KOPT-K1 (cell line): ENCODE results near the gene ADAMTSL1.

Experiments
- H3K27ac ChIP-seq: fragments of 200-600 bp; sonication (generic); 2 replicates; pipeline ENCODE4 v1.5.1; 2016; ENCODE audit warnings: antibody characterized with exemption, mild to moderate bottlenecking, low read depth, low read length; ENCODE audit not compliant: poor library complexity, severe bottlenecking
- H3K36me3 ChIP-seq: fragments of 200-600 bp; sonication (generic); 2 replicates; pipeline ENCODE4 v1.5.1; 2017; ENCODE audit warnings: antibody characterized with exemption, mild to moderate bottlenecking, low read length, moderate library complexity; ENCODE audit not compliant: insufficient read depth
- H3K9me3 ChIP-seq: fragments of 200-600 bp; sonication (generic); 2 replicates; pipeline ENCODE4 v1.5.1; 2017; ENCODE audit warnings: antibody characterized with exemption, low read length, mild to moderate bottlenecking; ENCODE audit not compliant: insufficient read depth, poor library complexity, severe bottlenecking

The ADAMTSL1 gene

DNA sequence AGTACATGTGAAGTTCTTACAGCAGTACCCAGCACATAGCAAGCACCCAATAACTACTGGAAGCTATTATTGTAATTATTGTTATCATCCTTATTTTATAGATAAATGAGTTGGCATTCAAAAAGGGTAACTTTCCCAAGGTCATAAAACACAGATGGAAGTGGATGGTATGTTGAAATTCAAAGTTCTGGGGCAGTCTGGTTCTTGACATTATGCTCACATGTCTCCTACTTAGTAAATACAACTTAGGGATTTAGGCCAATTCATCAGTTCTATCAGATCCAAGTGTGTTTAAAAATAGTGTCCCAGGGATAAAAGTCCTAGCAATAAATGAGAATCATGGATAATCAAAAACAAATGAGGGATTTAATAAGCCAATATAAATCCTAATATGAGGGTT, 265.2 kb downstream of the ADAMTSL1 start:
- no peak overlapping the region for H3K27ac ChIP-seq

DNA sequence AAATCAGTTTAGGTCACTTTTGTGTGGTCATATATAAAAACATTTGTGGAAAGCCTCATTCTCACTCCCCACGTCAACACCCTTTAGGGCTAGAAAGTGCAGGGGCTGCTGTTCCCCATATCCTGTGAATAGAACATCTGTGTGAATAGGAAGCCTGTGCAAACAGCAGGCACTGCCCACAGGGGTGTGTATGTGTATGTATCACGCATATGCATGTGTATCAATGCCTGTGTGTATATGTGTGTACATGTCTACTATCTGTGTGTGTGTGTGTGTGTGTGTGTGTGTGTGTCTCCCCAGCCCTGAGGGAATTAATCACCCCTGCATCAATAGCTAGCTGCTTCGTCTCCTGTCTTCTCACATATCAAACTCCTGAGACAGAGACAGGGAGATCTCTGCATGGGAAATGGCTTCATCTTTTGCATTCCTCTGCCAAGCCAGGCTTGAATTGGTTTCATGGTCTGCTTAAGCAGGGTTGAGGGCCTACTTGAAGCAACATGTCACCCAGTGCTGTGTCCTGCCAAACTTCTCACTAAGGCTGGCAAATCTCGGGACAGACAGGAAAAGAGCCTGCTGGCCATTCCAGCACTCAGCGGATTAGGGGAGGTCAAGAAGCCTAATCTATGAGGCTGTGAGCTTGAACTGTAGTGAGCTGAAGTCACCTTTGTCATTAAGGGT, 265.8 kb downstream of the ADAMTSL1 start:
- H3K36me3 ChIP-seq = no peaks in the 10 kb centered on the region
- H3K9me3 ChIP-seq = no peaks in the 10 kb centered on the region
- no peak overlapping the region for H3K27ac ChIP-seq

More for the DNA sequence above, 265.2 kb downstream of the ADAMTSL1 start:
- Histone ChIP-seq H3K36me3 (no peaks in the 10 kb centered on the region), H3K9me3 (no peaks in the 10 kb centered on the region)

DNA sequence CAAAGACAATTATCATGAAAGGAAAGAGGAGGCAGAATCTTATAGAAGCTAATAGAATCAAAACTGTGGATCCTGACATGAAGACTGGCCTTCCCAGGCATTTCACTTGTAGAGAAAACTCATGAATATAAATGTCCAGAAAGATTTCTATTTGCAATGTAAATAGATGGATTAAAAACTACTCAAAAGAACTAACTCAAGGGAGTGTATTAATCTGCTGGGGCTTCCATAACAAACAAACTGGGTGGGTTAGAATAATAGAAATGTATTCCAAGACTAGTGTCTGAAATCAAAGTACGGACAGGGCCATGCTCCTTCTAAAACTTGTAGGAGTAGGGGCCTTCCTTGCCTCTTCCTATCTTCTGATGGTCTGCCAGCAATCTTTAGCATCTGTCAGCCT, 267.4 kb downstream of the ADAMTSL1 start:
- H3K27ac ChIP-seq = no peak overlapping the region
- no peaks in the 10 kb centered on the region for H3K9me3 ChIP-seq
- H3K36me3 ChIP-seq = no peaks in the 10 kb centered on the region

DNA sequence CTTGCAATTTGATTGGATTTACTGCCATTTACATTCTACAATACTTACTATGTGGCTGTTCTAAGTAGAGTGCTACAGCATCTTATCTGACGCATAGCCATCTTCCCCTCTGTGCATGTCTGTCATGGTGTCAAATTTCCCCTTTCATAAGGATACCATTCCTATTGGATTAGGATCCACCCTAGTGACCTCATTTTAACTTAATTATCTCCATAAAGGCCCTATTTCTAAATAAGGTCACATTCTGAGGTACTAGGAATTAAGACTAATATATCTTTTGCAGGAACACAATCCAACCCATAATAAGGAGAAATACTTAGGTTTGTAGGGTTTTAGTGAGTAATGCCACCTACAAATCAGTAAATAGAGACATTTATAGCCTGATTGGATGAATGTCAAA, 268.0 kb downstream of the ADAMTSL1 start:
- Histone ChIP-seq H3K27ac (no peak overlapping the region), H3K36me3 (no peaks in the 10 kb centered on the region), H3K9me3 (no peaks in the 10 kb centered on the region)

DNA sequence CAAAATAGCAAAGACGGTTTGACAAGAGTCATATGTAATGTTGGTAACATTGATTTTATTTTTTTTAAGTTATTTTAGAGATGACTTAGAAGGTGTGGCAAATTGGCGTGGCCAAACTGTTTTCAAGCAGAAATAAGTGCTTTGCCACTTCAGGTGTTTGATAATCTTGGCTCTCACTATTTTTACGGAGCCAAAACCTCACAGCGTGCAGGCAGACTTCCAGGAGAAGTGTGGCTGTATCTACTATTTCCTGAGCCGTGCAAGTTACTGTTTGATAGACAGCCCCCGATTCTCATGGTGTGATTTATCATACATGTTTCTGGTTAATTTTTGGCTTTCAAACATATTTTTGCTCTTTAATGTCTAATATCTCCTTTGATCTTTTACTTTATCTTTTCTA, 269.5 kb downstream of the ADAMTSL1 start:
- Histone ChIP-seq H3K9me3 (no peaks in the 10 kb centered on the region), H3K36me3 (no peaks in the 10 kb centered on the region), H3K27ac (no peak overlapping the region)

DNA sequence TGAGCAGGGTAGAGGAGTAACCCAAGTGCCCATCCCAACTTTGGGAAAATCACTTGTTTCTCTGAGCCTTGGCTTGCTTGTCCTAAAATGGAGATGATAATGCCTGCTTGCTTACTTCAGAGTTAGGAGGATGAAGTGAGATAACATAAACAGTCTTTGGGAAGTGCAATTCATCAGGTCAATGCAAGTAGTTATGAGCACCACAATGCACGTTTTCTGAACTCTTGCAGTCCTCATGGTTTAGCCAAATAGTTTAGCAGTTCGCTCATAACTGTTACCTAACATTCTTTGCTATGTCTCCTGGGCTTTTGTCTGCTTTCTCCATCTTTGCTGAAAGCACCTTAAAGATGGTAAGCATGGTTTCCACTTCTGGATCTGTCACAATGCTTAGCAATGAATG, 270.0 kb downstream of the ADAMTSL1 start:
- Histone ChIP-seq H3K9me3 (no peaks in the 10 kb centered on the region), H3K27ac (no peak overlapping the region), H3K36me3 (no peaks in the 10 kb centered on the region)

DNA sequence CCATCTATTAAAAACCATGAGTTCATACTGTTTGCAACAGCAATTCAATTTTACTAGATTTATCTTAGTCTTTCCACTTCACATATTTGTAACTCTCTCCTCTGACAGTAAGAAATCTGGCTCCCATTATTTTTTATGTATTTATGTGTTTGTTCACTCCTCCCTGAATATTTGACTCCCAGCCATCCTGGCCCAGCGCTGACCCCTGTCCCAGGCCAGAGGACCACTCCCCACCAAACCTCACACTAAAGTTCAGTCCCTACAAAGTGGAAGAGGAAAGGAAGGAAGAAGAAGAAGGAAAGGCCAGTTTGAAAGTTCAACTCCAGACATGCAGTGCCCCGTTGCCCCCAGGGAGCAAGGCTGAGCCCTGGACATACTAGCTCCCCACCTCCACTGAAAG, 271.8 kb downstream of the ADAMTSL1 start:
- Histone ChIP-seq H3K9me3 (no peaks in the 10 kb centered on the region), H3K27ac (no peak overlapping the region), H3K36me3 (no peaks in the 10 kb centered on the region)

DNA sequence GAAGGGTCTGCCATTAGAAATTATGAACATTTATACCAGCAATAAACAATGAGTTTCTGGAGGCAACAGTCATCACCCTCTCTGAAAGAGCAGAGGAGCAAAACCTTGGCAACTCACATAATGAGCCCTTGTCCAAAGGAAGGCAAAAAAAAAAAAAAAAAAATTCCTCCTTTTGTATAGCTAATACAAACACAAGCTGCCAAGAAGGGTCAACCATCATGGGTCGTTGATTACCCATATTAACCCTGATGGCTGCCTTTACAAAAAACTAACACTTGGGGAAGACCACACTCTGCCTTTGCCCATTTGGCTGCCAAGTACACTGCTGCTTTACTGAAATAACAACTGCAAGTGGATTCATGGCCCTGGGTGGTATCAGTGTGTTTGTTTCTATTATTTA, 272.7 kb downstream of the ADAMTSL1 start:
- no peaks in the 10 kb centered on the region for H3K36me3 ChIP-seq
- no peaks in the 10 kb centered on the region for H3K9me3 ChIP-seq
- H3K27ac ChIP-seq = no peak overlapping the region

DNA sequence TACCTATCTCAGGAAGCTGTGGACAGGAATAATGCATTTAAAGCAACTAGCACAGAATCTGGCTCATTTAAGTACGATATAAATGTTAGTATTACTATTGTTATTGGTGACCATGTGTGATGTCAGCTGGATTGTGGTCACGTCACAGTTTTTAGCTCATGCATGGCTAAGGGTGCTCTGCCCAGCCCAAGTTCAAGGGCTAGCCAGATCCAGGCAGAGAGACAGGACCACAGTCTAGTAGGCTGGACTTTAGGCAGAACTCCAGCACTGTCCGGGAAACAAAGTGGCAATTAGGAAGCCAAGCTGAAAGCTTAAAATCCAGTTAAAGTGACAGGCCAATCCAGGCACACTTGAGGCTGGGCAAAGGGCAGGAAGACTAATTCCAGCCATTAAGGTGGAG, 273.6 kb downstream of the ADAMTSL1 start:
- no peak overlapping the region for H3K27ac ChIP-seq
- H3K9me3 ChIP-seq = no peaks in the 10 kb centered on the region
- no peaks in the 10 kb centered on the region for H3K36me3 ChIP-seq

DNA sequence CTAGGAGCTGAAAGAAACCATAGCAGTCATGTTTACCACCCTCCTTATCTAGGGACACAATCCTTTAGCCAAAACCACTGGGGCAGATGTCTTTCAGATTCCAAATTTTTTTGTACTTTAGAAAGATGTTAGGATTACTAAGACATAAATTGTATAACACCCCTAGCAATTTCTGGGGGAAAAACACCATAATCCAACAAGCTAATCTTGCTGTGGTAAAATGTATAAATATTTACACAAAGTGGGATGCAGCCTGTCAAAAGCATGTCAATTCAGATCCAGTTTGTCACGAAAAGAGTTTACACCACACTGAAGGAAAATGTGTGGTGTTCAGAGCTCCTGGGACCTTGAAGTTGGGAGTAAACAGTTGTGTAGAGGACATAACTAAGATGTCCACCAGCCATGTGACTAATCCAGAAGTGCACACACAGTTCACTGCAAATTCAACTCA, 274.3 kb downstream of the ADAMTSL1 start:
- H3K9me3 ChIP-seq = no peaks in the 10 kb centered on the region
- H3K27ac ChIP-seq = no peak overlapping the region
- no peaks in the 10 kb centered on the region for H3K36me3 ChIP-seq

DNA sequence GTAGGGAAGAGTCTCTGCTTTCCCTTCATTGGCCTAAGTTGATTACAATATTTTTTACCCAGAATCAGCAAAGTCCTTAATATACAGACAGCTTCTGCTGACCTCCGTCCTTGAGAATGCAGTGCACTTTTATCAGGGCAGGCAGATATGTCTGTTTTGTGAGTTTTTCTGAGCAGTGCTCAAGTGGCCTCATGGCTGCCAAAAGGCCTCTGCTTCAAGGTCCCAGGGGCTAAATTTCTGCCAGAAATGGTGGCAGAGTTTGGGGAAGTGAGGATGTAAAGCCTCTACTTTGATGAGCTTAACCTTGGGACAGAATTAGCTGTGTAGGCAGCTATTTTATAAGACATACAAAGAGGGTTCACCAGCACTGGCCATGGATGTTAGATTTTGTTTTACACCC, 275.8 kb downstream of the ADAMTSL1 start:
- Histone ChIP-seq H3K36me3 (no peaks in the 10 kb centered on the region), H3K9me3 (no peaks in the 10 kb centered on the region), H3K27ac (no peak overlapping the region)

DNA sequence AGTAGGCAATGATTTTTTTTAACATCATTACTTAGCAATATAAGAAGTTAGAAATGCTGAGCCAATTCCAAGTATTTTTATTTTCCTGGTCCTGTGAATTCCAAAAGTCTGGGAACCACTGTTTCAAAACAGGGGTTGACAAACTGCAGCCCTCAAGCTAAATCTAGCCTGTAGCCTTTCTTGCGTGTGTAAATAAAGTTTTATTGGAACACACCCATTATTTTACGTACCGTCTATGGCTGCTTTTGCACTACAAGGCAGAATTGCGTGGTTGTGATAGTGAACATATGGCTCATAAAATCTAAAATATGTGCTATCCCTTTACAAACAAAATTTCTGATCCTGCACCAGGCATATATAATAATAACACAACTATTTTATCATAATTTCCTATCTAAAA, 280.0 kb downstream of the ADAMTSL1 start:
- Histone ChIP-seq H3K36me3 (no peaks in the 10 kb centered on the region), H3K27ac (no peak overlapping the region), H3K9me3 (no peaks in the 10 kb centered on the region)

DNA sequence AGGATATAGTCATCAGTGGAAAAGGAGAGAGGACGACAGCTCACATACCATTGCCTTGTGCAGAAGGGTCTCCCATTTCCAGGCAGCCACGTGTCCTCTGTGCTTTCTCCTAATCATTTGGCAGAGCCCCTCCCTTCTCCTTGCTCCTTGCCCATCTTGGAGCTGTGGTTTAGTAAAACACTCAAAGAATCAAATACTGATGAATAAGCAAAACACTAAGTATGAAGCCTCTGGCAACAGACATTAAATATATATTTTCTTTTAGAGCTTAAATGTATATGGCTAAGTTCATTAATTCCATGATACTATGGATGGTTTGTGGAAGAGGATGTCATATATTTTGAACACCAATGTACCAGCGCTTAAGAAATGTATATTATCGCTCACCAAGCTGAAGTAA, 280.6 kb downstream of the ADAMTSL1 start:
- Histone ChIP-seq H3K27ac (no peak overlapping the region), H3K36me3 (no peaks in the 10 kb centered on the region)

DNA sequence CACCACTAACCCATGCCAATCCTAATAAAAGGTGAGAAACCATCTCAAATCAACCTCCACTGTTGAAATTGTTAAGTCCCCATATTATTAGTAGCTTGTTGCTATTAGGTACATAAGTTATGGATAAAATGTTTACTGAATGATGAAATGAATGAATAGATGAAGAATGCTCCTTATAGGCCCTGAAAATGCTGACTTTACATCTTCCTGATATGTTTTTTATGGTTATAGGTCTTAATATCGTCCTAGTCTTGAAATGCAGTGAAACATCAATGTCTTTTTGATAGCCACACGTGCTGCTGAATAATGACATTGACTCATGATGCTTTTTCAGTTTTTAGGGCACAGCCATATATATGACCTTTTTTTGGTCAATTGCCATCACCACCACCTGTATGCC, 281.3 kb downstream of the ADAMTSL1 start:
- Histone ChIP-seq H3K27ac (no peak overlapping the region), H3K36me3 (no peaks in the 10 kb centered on the region), H3K9me3 (no peaks in the 10 kb centered on the region)

More for the DNA sequence above, 280.6 kb downstream of the ADAMTSL1 start:
- H3K9me3 ChIP-seq = no peaks in the 10 kb centered on the region

DNA sequence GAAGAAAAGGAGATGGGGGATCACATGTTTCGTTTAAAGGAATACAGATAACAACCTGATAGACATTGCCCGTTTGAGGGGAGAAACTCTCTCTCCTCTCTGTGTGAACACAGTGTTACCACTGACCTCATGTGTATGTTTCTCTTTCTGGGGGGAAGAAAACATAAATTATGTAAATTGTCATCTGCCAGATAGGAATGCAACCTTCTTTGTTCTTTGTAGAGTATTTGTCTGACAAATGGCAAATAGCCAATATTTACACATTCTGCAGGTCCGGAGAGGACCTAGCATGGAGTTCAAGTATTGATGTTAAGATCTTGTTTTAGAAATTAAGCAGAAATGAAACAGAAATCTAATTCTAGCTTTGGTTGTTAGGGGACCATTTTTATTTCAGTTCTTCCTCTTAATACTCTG, 282.8 kb downstream of the ADAMTSL1 start:
- Histone ChIP-seq H3K27ac (no peak overlapping the region), H3K36me3 (no peaks in the 10 kb centered on the region), H3K9me3 (no peaks in the 10 kb centered on the region)

DNA sequence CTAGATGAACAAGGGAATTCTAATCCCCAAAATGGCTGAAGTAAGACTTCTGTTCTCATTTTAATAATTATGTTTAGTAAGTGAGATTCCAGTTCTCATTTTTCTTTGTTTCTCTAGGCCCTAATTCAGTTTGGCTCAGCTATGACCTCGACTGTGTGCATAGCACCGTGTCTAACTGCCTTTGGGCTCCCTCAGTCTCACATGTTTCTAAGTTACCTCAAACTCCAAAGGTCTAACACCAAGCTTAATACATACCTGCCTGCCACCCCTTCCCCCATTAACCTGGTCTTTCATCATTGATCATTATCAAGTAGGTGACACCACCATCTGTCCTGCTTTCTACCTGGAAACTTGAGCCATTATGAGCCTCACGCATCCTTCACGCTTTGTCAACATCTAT, 285.9 kb downstream of the ADAMTSL1 start:
- Histone ChIP-seq H3K27ac (no peak overlapping the region), H3K36me3 (no peaks in the 10 kb centered on the region), H3K9me3 (no peaks in the 10 kb centered on the region)
